ENCODE data around the gene SORT1.

SORT1 gene

DNA sequence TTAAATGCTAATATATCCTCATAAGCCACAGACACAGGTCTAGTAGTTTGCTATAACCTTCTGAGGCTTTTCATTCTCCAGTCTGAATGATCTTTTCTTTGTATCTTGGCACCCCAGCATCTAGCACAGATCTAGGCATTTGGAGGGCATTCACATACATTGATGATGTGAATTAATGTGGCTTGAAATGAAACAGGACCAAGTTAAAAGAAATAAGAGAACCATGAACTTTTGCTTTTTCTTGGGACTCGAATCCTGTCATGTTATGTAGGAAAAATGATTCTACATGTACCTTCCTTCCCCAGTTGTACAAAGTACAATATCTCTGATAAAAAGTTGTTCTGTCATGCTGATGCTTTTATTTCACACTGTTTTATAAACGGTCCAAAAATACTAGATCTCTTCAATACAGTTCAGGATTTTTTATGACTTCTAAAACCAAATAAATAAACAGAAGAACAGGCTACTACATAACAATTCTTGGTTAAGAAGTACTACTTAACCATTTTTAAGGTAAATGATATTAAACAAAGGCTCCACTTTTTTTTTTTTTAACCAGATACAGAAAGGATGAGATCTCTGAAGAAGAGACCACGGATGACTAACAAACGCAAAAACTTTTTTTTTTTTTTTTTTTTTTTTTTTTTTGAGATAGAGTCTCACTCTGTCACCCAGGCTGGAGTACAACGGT, 3.0 kb downstream of the SORT1 start:
- H3K9ac ChIP-seq: no peak overlapping the region
- TF ChIP-seq, protein P1, sequence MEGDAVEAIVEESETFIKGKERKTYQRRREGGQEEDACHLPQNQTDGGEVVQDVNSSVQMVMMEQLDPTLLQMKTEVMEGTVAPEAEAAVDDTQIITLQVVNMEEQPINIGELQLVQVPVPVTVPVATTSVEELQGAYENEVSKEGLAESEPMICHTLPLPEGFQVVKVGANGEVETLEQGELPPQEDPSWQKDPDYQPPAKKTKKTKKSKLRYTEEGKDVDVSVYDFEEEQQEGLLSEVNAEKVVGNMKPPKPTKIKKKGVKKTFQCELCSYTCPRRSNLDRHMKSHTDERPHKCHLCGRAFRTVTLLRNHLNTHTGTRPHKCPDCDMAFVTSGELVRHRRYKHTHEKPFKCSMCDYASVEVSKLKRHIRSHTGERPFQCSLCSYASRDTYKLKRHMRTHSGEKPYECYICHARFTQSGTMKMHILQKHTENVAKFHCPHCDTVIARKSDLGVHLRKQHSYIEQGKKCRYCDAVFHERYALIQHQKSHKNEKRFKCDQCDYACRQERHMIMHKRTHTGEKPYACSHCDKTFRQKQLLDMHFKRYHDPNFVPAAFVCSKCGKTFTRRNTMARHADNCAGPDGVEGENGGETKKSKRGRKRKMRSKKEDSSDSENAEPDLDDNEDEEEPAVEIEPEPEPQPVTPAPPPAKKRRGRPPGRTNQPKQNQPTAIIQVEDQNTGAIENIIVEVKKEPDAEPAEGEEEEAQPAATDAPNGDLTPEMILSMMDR (conservative IDR thresholded peaks at IDR 0.05; ENCODE audit: low read depth, low read length): no peak
- peaks cover 6% of the 10 kb centered on the region; the same call in 1 of the 2 replicates for H3K79me2 ChIP-seq (ENCODE audit: insufficient read depth, low read depth)

GRCh38 chr1:109393617-109394233, 4.0 kb downstream of the SORT1 start:
- Histone ChIP-seq H3K27ac (no peak overlapping the region), H3K79me2 (ENCODE audit: insufficient read depth, low read depth) (peaks cover 6% of the 10 kb centered on the region; the same call in 1 of the 2 replicates)

More for the DNA sequence above, 3.0 kb downstream of the SORT1 start:
- Histone ChIP-seq H3K36me3 (ENCODE audit: insufficient read depth) (no peaks in the 10 kb centered on the region), H3K4me2 (no peak overlapping the region), H4K20me1 (ENCODE audit: insufficient read depth) (no peaks in the 10 kb centered on the region), H3K4me3 (IDR thresholded peaks at IDR 0.05; ENCODE audit: insufficient read depth, low read depth, low read length) (no peak overlapping the region), H2AFZ (ENCODE audit: low read depth) (no peak overlapping the region), H3K27me3 (ENCODE audit: insufficient read depth, low read depth) (peaks cover 9% of the 10 kb centered on the region), H3K4me1 (ENCODE audit: low read depth, poor library complexity, severe bottlenecking) (peaks cover 73% of the 10 kb centered on the region), H3K27ac (no peak overlapping the region)

GRCh38 chr1:109392788-109393616, 4.7 kb downstream of the SORT1 start:
- Histone ChIP-seq H3K27ac (peak overlapping the region; percentile 40; the same call in 1 of the 2 replicates), H3K27me3 (ENCODE audit: insufficient read depth, low read depth) (peaks cover 9% of the 10 kb centered on the region), H3K9ac (no peak overlapping the region), H4K20me1 (ENCODE audit: insufficient read depth) (no peaks in the 10 kb centered on the region), H3K4me2 (peak overlapping the region; percentile 79), H3K79me2 (ENCODE audit: insufficient read depth, low read depth) (peaks cover 6% of the 10 kb centered on the region; the same call in 1 of the 2 replicates), H3K4me1 (ENCODE audit: low read depth, poor library complexity, severe bottlenecking) (peaks cover 56% of the 10 kb centered on the region), H3K36me3 (ENCODE audit: insufficient read depth) (no peaks in the 10 kb centered on the region), H3K4me3 (IDR thresholded peaks at IDR 0.05; ENCODE audit: insufficient read depth, low read depth, low read length) (no peak overlapping the region), H2AFZ (ENCODE audit: low read depth) (no peak overlapping the region)
- TF ChIP-seq, protein P1 (conservative IDR thresholded peaks at IDR 0.05; ENCODE audit: low read depth, low read length): no peak

More at GRCh38 chr1:109393617-109394233, 4.0 kb downstream of the SORT1 start:
- H2AFZ ChIP-seq (ENCODE audit: low read depth): no peak overlapping the region
- H3K4me2 ChIP-seq: peak overlapping the region; percentile 79
- H3K27me3 ChIP-seq (ENCODE audit: insufficient read depth, low read depth): peaks cover 9% of the 10 kb centered on the region
- H4K20me1 ChIP-seq (ENCODE audit: insufficient read depth): no peaks in the 10 kb centered on the region
- no peak overlapping the region for H3K4me3 ChIP-seq (IDR thresholded peaks at IDR 0.05; ENCODE audit: insufficient read depth, low read depth, low read length)
- TF ChIP-seq, protein P1 (conservative IDR thresholded peaks at IDR 0.05; ENCODE audit: low read depth, low read length): no peak
- no peak overlapping the region for H3K9ac ChIP-seq
- no peaks in the 10 kb centered on the region for H3K36me3 ChIP-seq (ENCODE audit: insufficient read depth)
- peaks cover 64% of the 10 kb centered on the region for H3K4me1 ChIP-seq (ENCODE audit: low read depth, poor library complexity, severe bottlenecking)

- H3K36me3 ChIP-seq (ENCODE audit: insufficient read depth): no peaks in the 10 kb centered on the region
- peak overlapping the region; percentile 17; the same call in 1 of the 2 replicates for H3K9ac ChIP-seq
- no peaks in the 10 kb centered on the region for H4K20me1 ChIP-seq (ENCODE audit: insufficient read depth)
- peaks cover 6% of the 10 kb centered on the region; the same call in 1 of the 2 replicates for H3K79me2 ChIP-seq (ENCODE audit: insufficient read depth, low read depth)
- H2AFZ ChIP-seq (ENCODE audit: low read depth): peak overlapping the region; percentile 19; the same call in 1 of the 2 replicates
- H3K27ac ChIP-seq: peak overlapping the region; percentile 40
- TF ChIP-seq, protein P1 (conservative IDR thresholded peaks at IDR 0.05; ENCODE audit: low read depth, low read length): no peak
- peaks cover 9% of the 10 kb centered on the region for H3K27me3 ChIP-seq (ENCODE audit: insufficient read depth, low read depth)
- peaks cover 56% of the 10 kb centered on the region for H3K4me1 ChIP-seq (ENCODE audit: low read depth, poor library complexity, severe bottlenecking)
- H3K4me3 ChIP-seq (IDR thresholded peaks at IDR 0.05; ENCODE audit: insufficient read depth, low read depth, low read length): peak overlapping the region; percentile 73
- peak overlapping the region; percentile 79 for H3K4me2 ChIP-seq
Measured at GRCh38 chr1:109392037-109392787, 5.5 kb downstream of the SORT1 start.
